Activated T-cell treated with anti-CD3 and anti-CD28 coated beads, Interleukin-2, amount 50 U/mL, for 4 hours (primary cell): ENCODE measurements around the gene RAB3C. TPM values are rescaled to one million over a fixed set of nuclear protein-coding genes. Genes with fewer than 3 reads are reported as not detected.

Source experiments
- ATAC-seq, 2 donors: fragments of 200-7000 bp; cut with Tn5 transposase; one replicate each; pipeline ENCODE4 v1.10.0; 2021
- DNase-seq: peaks from one replicate; pipeline ENCODE4 v3.0.0-alpha.2; 2020
- H3K27me3 Mint-ChIP-seq: one replicate; pipeline ENCODE4 v1.8.0; 2021; ENCODE audit warnings: low read depth, mixed read lengths
- H3K36me3 Mint-ChIP-seq: one replicate; pipeline ENCODE4 v1.8.0; 2022; ENCODE audit warnings: mixed read lengths; ENCODE audit not compliant: insufficient read depth
- H3K4me1 Mint-ChIP-seq: one replicate; pipeline ENCODE4 v1.8.0; 2021; ENCODE audit warnings: low read depth, mixed read lengths
- H3K4me3 Mint-ChIP-seq: one replicate; pipeline ENCODE4 v1.8.0; 2021; ENCODE audit warnings: mild to moderate bottlenecking, moderate library complexity, mixed read lengths
- H3K9me3 Mint-ChIP-seq: one replicate; pipeline ENCODE4 v1.8.0; 2021; ENCODE audit warnings: mixed read lengths
- total RNA-seq, 3 donors: library from RNA; stranded (reverse); gene quantifications; one replicate each; pipeline ENCODE4 v1.2.1, GENCODE V29; 2021

RAB3C gene
- total RNA-seq, 3 donors from 2014 or later, result not detected

- H3K27me3 Mint-ChIP-seq, result peaks cover 5% of the 10 kb centered on the region
- H3K4me3 Mint-ChIP-seq, result no peak overlapping the region
- H3K4me1 Mint-ChIP-seq, result no peaks in the 10 kb centered on the region
- H3K9me3 Mint-ChIP-seq, result peaks cover 14% of the 10 kb centered on the region
- H3K36me3 Mint-ChIP-seq, result no peaks in the 10 kb centered on the region
- no peak for DNase-seq
- ATAC-seq, result no peak
Observed at GRCh38 chr5:58902305-58902704, 319.4 kb downstream of the RAB3C start.

GRCh38 chr5:58902765-58903164 is 319.9 kb downstream of the RAB3C start:
- Mint-ChIP-seq H3K27me3 (peaks cover 6% of the 10 kb centered on the region), H3K36me3 (no peaks in the 10 kb centered on the region), H3K4me3 (no peak overlapping the region), H3K4me1 (no peaks in the 10 kb centered on the region), H3K9me3 (peaks cover 14% of the 10 kb centered on the region)
- ATAC-seq (no peak), DNase-seq (no peak)

- no peaks in the 10 kb centered on the region for H3K36me3 Mint-ChIP-seq
- peaks cover 14% of the 10 kb centered on the region for H3K9me3 Mint-ChIP-seq
- H3K27me3 Mint-ChIP-seq, result peaks cover 6% of the 10 kb centered on the region
- no peak overlapping the region for H3K4me3 Mint-ChIP-seq
- no peaks in the 10 kb centered on the region for H3K4me1 Mint-ChIP-seq
- DNase-seq, result no peak
- ATAC-seq, result no peak
Observed at GRCh38 chr5:58904737-58905136, 321.9 kb downstream of the RAB3C start.

GRCh38 chr5:58905944-58906343 is 323.1 kb downstream of the RAB3C start:
- peaks cover 17% of the 10 kb centered on the region for H3K9me3 Mint-ChIP-seq
- DNase-seq (no peak), ATAC-seq (no peak)
- no peaks in the 10 kb centered on the region for H3K36me3 Mint-ChIP-seq
- no peak overlapping the region for H3K4me3 Mint-ChIP-seq
- no peaks in the 10 kb centered on the region for H3K4me1 Mint-ChIP-seq
- H3K27me3 Mint-ChIP-seq, result peaks cover 6% of the 10 kb centered on the region

Other genes starting within 250 kb of the RAB3C start
- 1 to 10 TPM; 2.6 to 5.6 (median 4.4) TPM for gene PLK2, start 123.0 kb upstream of the RAB3C start, total RNA-seq
- not detected for gene GAPT, start 91.6 kb upstream of the RAB3C start, total RNA-seq